Uterus (tissue), 2 donors: ENCODE data around the gene CCDC185.

Experiments
- CTCF ChIP-seq, 4 experiments: fragments of 200-600 bp in 2 of 4; fragments of 450-650 bp in 2 of 4; sonication (generic) in 2 of 4; IDR thresholded peaks; one replicate each; pipeline ENCODE4 v1.5.1; 2016 to 2019; ENCODE audit warnings: antibody characterized with exemption in 4 of 4, mild to moderate bottlenecking in 2 of 4, moderate library complexity in 1 of 4
- POLR2A ChIP-seq, 2 donors: fragments of 450-650 bp; IDR thresholded peaks; one replicate each; pipeline ENCODE4 v1.6.1; 2016; ENCODE audit warnings: antibody characterized with exemption in 2 of 2, mild to moderate bottlenecking in 1 of 2, moderate library complexity in 1 of 2

GRCh38 chr1:223355699-223356098 is 37.5 kb upstream of the CCDC185 start:
- TF ChIP-seq POLR2A (IDR thresholded peaks at IDR 0.05) (no peak), CTCF (IDR thresholded peaks at IDR 0.05) (no peak)
